K562 (cell line): ENCODE measurements around the gene NCKIPSD. TPM values are rescaled to one million over a fixed set of nuclear protein-coding genes. Genes with fewer than 3 reads are reported as not detected.

Experiments
- ATAC-seq: fragments of 200-7000 bp; cut with Tn5 transposase; 3 replicates; pipeline ENCODE4 v1.9.1; 2020; ENCODE audit warnings: moderate library complexity
- BruUV-seq: library from RNA; stranded (reverse); fragments of 400-500 nt; replicated peaks from 2 replicates; lab custom pipeline; 2021; lab: Mats Ljungman, UMichigan
- CTCF ChIA-PET: fragments of 300-600 bp; formaldehyde crosslinking; extraction: SDS; loops from one replicate; lab custom pipeline; 2021; ENCODE audit warnings: low intra/inter-chr PET ratio; lab: Yijun Ruan, JAX
- POLR2A ChIA-PET: fragments of 300-600, 350-650 bp; sonication (Branson Sonifier 250); formaldehyde crosslinking; extraction: SDS; loops from one replicate; lab custom pipeline; 2021; ENCODE audit warnings: antibody characterized with exemption, inconsistent platforms; lab: Yijun Ruan, JAX
- DNase-seq, 4 experiments: peaks; one replicate each; pipeline versions ENCODE4 v3.0.0 to v3.0.0-alpha.2; 2011 to 2018; ENCODE audit warnings: low spot score in 3 of 4, mixed read lengths in 3 of 4; ENCODE audit errors: extremely low read depth in 1 of 4
- FAIRE-seq: peaks from 2 replicates; lab custom pipeline; 2011; peaks lifted over from hg19 to GRCh38; lab: Jason Lieb, UNC
- H2AFZ ChIP-seq: 2 replicates; pipeline ENCODE4 v1.6.0; 2011; ENCODE audit warnings: low read depth, low read length, control low read depth, inconsistent platforms
- H3K27ac ChIP-seq: fragments of 200-600 bp; 3 replicates; pipeline ENCODE4 v1.8.0; 2011; ENCODE audit warnings: low read depth, mild to moderate bottlenecking, control low read depth, inconsistent platforms, low read length, moderate library complexity, mixed read lengths; ENCODE audit errors: extremely low read depth
- H3K27me3 ChIP-seq, 2 experiments: fragments of 300-600 bp in 1 of 2; 2 replicates in 1 of 2; 3 replicates in 1 of 2; pipeline versions ENCODE4 v1.6.0 to v1.8.0; 2011; ENCODE audit warnings: inconsistent platforms in 2 of 2, low read length in 2 of 2, mild to moderate bottlenecking in 1 of 2, mixed read lengths in 1 of 2, moderate library complexity in 1 of 2; ENCODE audit not compliant: control insufficient read depth in 2 of 2, insufficient read depth in 2 of 2
- H3K36me3 ChIP-seq: fragments of 300-600 bp; 3 replicates; pipeline ENCODE4 v1.8.0; 2011; ENCODE audit warnings: mild to moderate bottlenecking, low read length, inconsistent platforms; ENCODE audit not compliant: control insufficient read depth, insufficient read depth
- H3K4me1 ChIP-seq, 2 experiments: fragments of 200-600 bp in 1 of 2; replicated peaks in 1 of 2; 2 replicates in 1 of 2; 3 replicates in 1 of 2; pipeline versions ENCODE4 v1.5.1 to v1.8.0; 2011; ENCODE audit warnings: inconsistent platforms in 2 of 2, low read length in 2 of 2, mild to moderate bottlenecking in 1 of 2, mixed read lengths in 1 of 2, moderate library complexity in 1 of 2; ENCODE audit not compliant: control insufficient read depth in 2 of 2, insufficient read depth in 2 of 2
- H3K4me2 ChIP-seq: 2 replicates; pipeline ENCODE4 v1.6.1; 2011; ENCODE audit warnings: low read length, control low read depth, inconsistent platforms, mixed read lengths; ENCODE audit not compliant: insufficient read depth
- H3K4me3 ChIP-seq: fragments of 200-600 bp; sonication (generic), shearing (Covaris generic); 2 replicates; pipeline ENCODE4 v1.5.1; 2016; ENCODE audit warnings: control low read depth, inconsistent platforms
- H3K79me2 ChIP-seq: fragments of 200-600 bp; 3 replicates; pipeline ENCODE4 v1.8.0; 2011; ENCODE audit warnings: low read length, inconsistent platforms; ENCODE audit not compliant: control insufficient read depth, insufficient read depth
- H3K9ac ChIP-seq, 2 experiments: 2 replicates each; pipeline versions ENCODE4 v1.6.0 to v1.6.1; 2011; ENCODE audit warnings: low read depth in 2 of 2, low read length in 2 of 2, control low read depth in 1 of 2, inconsistent platforms in 1 of 2, mild to moderate bottlenecking in 1 of 2, mixed read lengths in 1 of 2; ENCODE audit not compliant: insufficient read depth in 1 of 2
- H3K9me1 ChIP-seq: one replicate; pipeline ENCODE4 v1.6.0; 2011; ENCODE audit warnings: inconsistent platforms, mild to moderate bottlenecking, low read length, moderate library complexity; ENCODE audit not compliant: control insufficient read depth, insufficient read depth
- H3K9me3 ChIP-seq: replicated peaks from 2 replicates; pipeline ENCODE4 v1.5.1; 2011; ENCODE audit warnings: low read depth, low read length, inconsistent platforms; ENCODE audit not compliant: control insufficient read depth, insufficient read depth
- H4K20me1 ChIP-seq: replicated peaks from 2 replicates; pipeline ENCODE4 v1.6.1; 2011; ENCODE audit warnings: low read length, inconsistent platforms, mixed read lengths; ENCODE audit not compliant: control insufficient read depth, insufficient read depth
- EGR1 ChIP-seq: fragments of 450-650 bp; conservative IDR thresholded peaks from 2 replicates; pipeline ENCODE4 v1.6.1; 2017; ENCODE audit warnings: mild to moderate bottlenecking
- FOXA3 ChIP-seq, 2 experiments: fragments of 450-650 bp in 1 of 2; sonication (generic) in 1 of 2; formaldehyde crosslinking; IDR thresholded peaks in 1 of 2; conservative IDR thresholded peaks in 1 of 2; 2 replicates each; pipeline versions ENCODE4 v1.4.0 to v1.8.0; 2020 to 2022; ENCODE audit warnings: mild to moderate bottlenecking in 2 of 2, missing genetic modification reagents in 1 of 2
- HIVEP1 ChIP-seq: fragments of 250-450 bp; sonication (Bioruptor Pico); IDR thresholded peaks from 2 replicates; pipeline ENCODE4 v1.4.0; 2020; ENCODE audit warnings: mild to moderate bottlenecking
- HMG20A ChIP-seq: fragments of 450-650 bp; formaldehyde crosslinking; conservative IDR thresholded peaks from 2 replicates; pipeline ENCODE4 v1.4.0; 2020; ENCODE audit warnings: mild to moderate bottlenecking, mixed read lengths
- POLR2A ChIP-seq: fragments of 450-650 bp; conservative IDR thresholded peaks from 2 replicates; pipeline ENCODE4 v1.6.1; 2016
- RBM15 ChIP-seq: fragments of 200-400 bp; formaldehyde crosslinking; IDR thresholded peaks from 2 replicates; pipeline ENCODE4 v1.6.1; 2018; ENCODE audit warnings: mild to moderate bottlenecking, low read length, moderate library complexity; ENCODE audit not compliant: insufficient read depth
- TCF7L2 ChIP-seq: fragments of 150-350 bp; IDR thresholded peaks from 2 replicates; pipeline ENCODE4 v1.6.1; 2016; ENCODE audit warnings: low read depth, mild to moderate bottlenecking, low read length, moderate library complexity
- TCFL5 ChIP-seq: fragments of 250-450 bp; sonication (Bioruptor Pico); conservative IDR thresholded peaks from 2 replicates; pipeline ENCODE4 v1.6.1; 2021; ENCODE audit warnings: mild to moderate bottlenecking, moderate library complexity, matching md5 sums
- ZHX1 ChIP-seq: fragments of 150-350 bp; conservative IDR thresholded peaks from 2 replicates; pipeline ENCODE4 v1.6.1; 2014; ENCODE audit warnings: low read length
- ZNF589 ChIP-seq: fragments of 200-800 bp; sonication (Bioruptor generic); IDR thresholded peaks from 2 replicates; pipeline ENCODE4 v1.6.1; 2016; ENCODE audit warnings: low read depth, missing genetic modification characterization, missing compliant biosample characterization
- WGBS: fragments of 100-300 bp; shearing (Covaris generic); methylation state at CpG from one replicate; pipeline ENCODE4 v1.1.6; 2016; ENCODE audit warnings: low coverage, mixed read lengths; ENCODE audit not compliant: insufficient coverage; ENCODE audit errors: missing lambda C conversion rate; 5-methylcytosine and 5-hydroxymethylcytosine counted together
- in situ Hi-C: fragments of 300-500 bp; cut with MboI; formaldehyde crosslinking; loops from 4 replicates; pipeline ENCODE4 v1.15.0; 2018; ENCODE audit warnings: inconsistent platforms, mixed read lengths
- intact Hi-C: fragments of 100-400 bp; cut with micrococcal nuclease; formaldehyde crosslinking; loops from 2 replicates; pipeline ENCODE4 v1.14.2; 2022
- polyA plus RNA-seq, 8 experiments: library from polyadenylated mRNA; depleted of rRNA in 4 of 8; stranded (reverse) in 5 of 8; unstranded in 3 of 8; fragments of >200 nt; fragmentation: Nextera tagmentation in 2 of 8; fragmentation: Illumina TruSeq in 1 of 8; extraction: Ambion mirVana in 2 of 8; extraction: Trizol in 1 of 8; gene quantifications; 2 replicates each; pipeline versions ENCODE4 v1.2.1 to v1.2.3, GENCODE V29; 2011 to 2014; ENCODE audit warnings: inconsistent platforms in 1 of 8, missing spikeins in 1 of 8
- total RNA-seq, 7 experiments: library from RNA; depleted of rRNA in 6 of 7; stranded (reverse); fragments of >200 nt in 6 of 7; fragmentation: Illumina TruSeq in 2 of 7; extraction: Trizol in 2 of 7; gene quantifications; 2 replicates each; pipeline versions ENCODE4 v1.2.1 to v1.2.3, GENCODE V29; 2011 to 2021; ENCODE audit warnings: low replicate concordance in 1 of 7
- TF ChIP-seq, protein P1 (sequence below): fragments of 250-450 bp; sonication (Bioruptor Pico); IDR thresholded peaks from 2 replicates; pipeline ENCODE4 v1.4.0; 2020
- TF ChIP-seq, protein P2 (sequence below), 3 experiments: fragments of 200-800 bp in 1 of 3; sonication (Bioruptor generic) in 1 of 3; sonication (generic) in 1 of 3; formaldehyde crosslinking in 1 of 3; IDR thresholded peaks; 2 replicates each; pipeline versions ENCODE4 v1.6.1 to v1.8.0; 2016 to 2022; ENCODE audit warnings: mild to moderate bottlenecking in 2 of 3, missing compliant biosample characterization in 2 of 3, missing genetic modification characterization in 2 of 3, missing genetic modification reagents in 1 of 3

NCKIPSD gene
- total and polyA plus RNA-seq, 9 of the 15 experiments (the other 6 are each of a cell fraction or from before 2014, with no cell fraction given): 0.49 to 24.4 (median 12.3) TPM

DNA sequence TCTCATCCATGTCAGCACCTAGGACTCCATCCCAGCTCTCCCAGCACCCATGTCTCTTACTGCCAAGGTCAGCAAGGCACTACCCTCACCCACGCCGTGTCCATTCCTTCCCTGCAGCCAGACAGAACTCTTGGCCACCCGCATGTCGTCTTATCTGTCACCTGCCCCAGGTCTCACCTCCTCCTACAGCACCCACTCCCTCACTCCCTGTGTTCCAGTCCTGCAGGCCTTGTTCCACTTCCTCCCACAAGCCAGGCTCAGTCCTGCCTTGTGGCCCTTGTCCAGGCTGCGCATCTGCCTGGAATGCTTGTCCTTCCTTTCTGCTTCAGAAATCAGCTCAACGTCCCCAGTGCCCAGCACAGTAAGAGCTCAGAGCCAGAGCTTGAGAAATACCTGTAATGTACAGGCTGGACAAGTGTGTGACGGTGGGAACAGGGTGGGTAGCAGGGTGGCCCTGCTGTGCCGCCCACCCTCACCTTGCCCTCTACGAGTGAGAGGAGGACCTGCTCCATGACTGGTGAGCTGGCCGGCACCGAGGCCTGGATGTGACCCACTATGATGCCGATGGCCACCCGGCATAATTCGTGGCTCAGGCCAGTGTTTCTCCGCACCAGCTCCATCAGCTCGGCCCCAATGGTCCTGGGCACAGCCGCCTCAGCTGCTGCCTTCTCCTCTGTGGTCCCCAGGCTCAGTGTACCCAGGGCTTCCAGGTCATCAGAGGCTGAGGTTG lies 4.7 kb downstream of the NCKIPSD start:
- Histone ChIP-seq H3K4me3 (no peak overlapping the region), H3K9me3 (no peaks in the 10 kb centered on the region), H3K27me3 (no peaks in the 10 kb centered on the region), H3K4me1 (peaks cover 18 to 23% of the 10 kb centered on the region in 2 experiments; a peak in 4 of 5 replicates), H3K27ac (no peak overlapping the region), H2AFZ (no peak overlapping the region), H3K9ac (no peak overlapping the region), H3K9me1 (no peaks in the 10 kb centered on the region), H3K4me2 (no peak overlapping the region), H3K36me3 (peaks cover 56% of the 10 kb centered on the region; the same call in 2 of the 3 replicates), H3K79me2 (peaks cover 27% of the 10 kb centered on the region), H4K20me1 (peaks cover 10% of the 10 kb centered on the region; the same call in 1 of the 2 replicates)
- no peak for ATAC-seq
- CTCF ChIA-PET: no interaction called here
- POLR2A ChIA-PET: interaction anchor here (0.7 to 1.3 kb wide), 3 partner anchors 8 to 177 kb away, joined by 3 to 4 read pairs (median 3); no protein-coding TSS in a partner anchor
- intact Hi-C loops: no loop called here
- no peak for DNase-seq
- FAIRE-seq: no peak
- BruUV-seq: no TSS peak
- in situ Hi-C loops: no loop called here
- WGBS: 99% methylated on average over 12 of the region's 17 CpGs
- TF ChIP-seq ZNF589 (no peak), HIVEP1 (CRISPR knock-in tag) (no peak), ZHX1 (no peak), TCFL5 (CRISPR knock-in tag) (no peak), EGR1 (no peak), HMG20A (CRISPR knock-in tag) (no peak), TCF7L2 (no peak), FOXA3 (CRISPR knock-in tag; conservative IDR thresholded peaks at IDR 0.05 in 1 of 2, IDR thresholded peaks at IDR 0.05 in 1 of 2) (no peak), RBM15 (no peak), POLR2A (no peak)
- TF ChIP-seq, protein P1, sequence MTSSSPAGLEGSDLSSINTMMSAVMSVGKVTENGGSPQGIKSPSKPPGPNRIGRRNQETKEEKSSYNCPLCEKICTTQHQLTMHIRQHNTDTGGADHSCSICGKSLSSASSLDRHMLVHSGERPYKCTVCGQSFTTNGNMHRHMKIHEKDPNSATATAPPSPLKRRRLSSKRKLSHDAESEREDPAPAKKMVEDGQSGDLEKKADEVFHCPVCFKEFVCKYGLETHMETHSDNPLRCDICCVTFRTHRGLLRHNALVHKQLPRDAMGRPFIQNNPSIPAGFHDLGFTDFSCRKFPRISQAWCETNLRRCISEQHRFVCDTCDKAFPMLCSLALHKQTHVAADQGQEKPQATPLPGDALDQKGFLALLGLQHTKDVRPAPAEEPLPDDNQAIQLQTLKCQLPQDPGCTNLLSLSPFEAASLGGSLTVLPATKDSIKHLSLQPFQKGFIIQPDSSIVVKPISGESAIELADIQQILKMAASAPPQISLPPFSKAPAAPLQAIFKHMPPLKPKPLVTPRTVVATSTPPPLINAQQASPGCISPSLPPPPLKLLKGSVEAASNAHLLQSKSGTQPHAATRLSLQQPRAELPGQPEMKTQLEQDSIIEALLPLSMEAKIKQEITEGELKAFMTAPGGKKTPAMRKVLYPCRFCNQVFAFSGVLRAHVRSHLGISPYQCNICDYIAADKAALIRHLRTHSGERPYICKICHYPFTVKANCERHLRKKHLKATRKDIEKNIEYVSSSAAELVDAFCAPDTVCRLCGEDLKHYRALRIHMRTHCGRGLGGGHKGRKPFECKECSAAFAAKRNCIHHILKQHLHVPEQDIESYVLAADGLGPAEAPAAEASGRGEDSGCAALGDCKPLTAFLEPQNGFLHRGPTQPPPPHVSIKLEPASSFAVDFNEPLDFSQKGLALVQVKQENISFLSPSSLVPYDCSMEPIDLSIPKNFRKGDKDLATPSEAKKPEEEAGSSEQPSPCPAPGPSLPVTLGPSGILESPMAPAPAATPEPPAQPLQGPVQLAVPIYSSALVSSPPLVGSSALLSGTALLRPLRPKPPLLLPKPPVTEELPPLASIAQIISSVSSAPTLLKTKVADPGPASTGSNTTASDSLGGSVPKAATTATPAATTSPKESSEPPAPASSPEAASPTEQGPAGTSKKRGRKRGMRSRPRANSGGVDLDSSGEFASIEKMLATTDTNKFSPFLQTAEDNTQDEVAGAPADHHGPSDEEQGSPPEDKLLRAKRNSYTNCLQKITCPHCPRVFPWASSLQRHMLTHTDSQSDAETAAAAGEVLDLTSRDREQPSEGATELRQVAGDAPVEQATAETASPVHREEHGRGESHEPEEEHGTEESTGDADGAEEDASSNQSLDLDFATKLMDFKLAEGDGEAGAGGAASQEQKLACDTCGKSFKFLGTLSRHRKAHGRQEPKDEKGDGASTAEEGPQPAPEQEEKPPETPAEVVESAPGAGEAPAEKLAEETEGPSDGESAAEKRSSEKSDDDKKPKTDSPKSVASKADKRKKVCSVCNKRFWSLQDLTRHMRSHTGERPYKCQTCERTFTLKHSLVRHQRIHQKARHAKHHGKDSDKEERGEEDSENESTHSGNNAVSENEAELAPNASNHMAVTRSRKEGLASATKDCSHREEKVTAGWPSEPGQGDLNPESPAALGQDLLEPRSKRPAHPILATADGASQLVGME (CRISPR knock-in tag): no peak
- TF ChIP-seq, protein P2, sequence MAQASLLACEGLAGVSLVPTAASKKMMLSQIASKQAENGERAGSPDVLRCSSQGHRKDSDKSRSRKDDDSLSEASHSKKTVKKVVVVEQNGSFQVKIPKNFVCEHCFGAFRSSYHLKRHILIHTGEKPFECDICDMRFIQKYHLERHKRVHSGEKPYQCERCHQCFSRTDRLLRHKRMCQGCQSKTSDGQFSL (CRISPR knock-in tag; IDR thresholded peaks at IDR 0.05): no peak
- TF ChIP-seq, protein P2 (tag; IDR thresholded peaks at IDR 0.05): no peak
